WTC11 (cell line): ENCODE data around the gene CD93. TPM values are rescaled to one million over a fixed set of nuclear protein-coding genes. Genes with fewer than 3 reads are reported as not detected.

Experiments
- ATAC-seq: fragments of 200-7000 bp; cut with Tn5 transposase; 2 replicates; pipeline ENCODE4 v1.10.0; 2021; ENCODE audit warnings: mild to moderate bottlenecking, moderate library complexity
- CTCF ChIA-PET: fragments of 300-600 bp; sonication (Branson Sonifier 250); formaldehyde crosslinking; loops from one replicate; lab custom pipeline; 2021; ENCODE audit warnings: antibody characterized with exemption; lab: Charles Lee
- POLR2A ChIA-PET: fragments of 350-600 bp; sonication (Branson Sonifier 250); formaldehyde crosslinking; loops from one replicate; lab custom pipeline; 2021; ENCODE audit warnings: antibody characterized with exemption; lab: Charles Lee
- DNase-seq: peaks from one replicate; pipeline ENCODE4 v3.0.0; 2021; ENCODE audit warnings: low spot score
- H3K27ac Mint-ChIP-seq: 2 replicates; pipeline ENCODE4 v1.8.0; 2021; ENCODE audit warnings: mixed read lengths
- H3K27me3 Mint-ChIP-seq: 2 replicates; pipeline ENCODE4 v1.8.0; 2021; ENCODE audit warnings: low read depth, mild to moderate bottlenecking, moderate library complexity, mixed read lengths
- H3K36me3 Mint-ChIP-seq: 2 replicates; pipeline ENCODE4 v1.8.0; 2021; ENCODE audit warnings: mixed read lengths
- H3K4me1 Mint-ChIP-seq: 2 replicates; pipeline ENCODE4 v1.8.0; 2022; ENCODE audit warnings: mixed read lengths
- H3K4me3 Mint-ChIP-seq: 2 replicates; pipeline ENCODE4 v1.8.0; 2021; ENCODE audit warnings: mild to moderate bottlenecking, moderate library complexity, mixed read lengths
- H3K9me3 Mint-ChIP-seq: 2 replicates; pipeline ENCODE4 v1.8.0; 2021; ENCODE audit warnings: mixed read lengths
- CREM ChIP-seq: sonication (generic); formaldehyde crosslinking; IDR thresholded peaks from 2 replicates; pipeline ENCODE4 v1.8.1; 2022; ENCODE audit warnings: mild to moderate bottlenecking, missing genetic modification reagents, moderate library complexity
- GRHL2 ChIP-seq: fragments of 250-450 bp; sonication (Bioruptor Pico); IDR thresholded peaks from 2 replicates; pipeline ENCODE4 v1.8.0; 2022; ENCODE audit warnings: mild to moderate bottlenecking, moderate library complexity; ENCODE audit not compliant: insufficient replicate concordance, severe bottlenecking
- GTF2I ChIP-seq: fragments of 250-450 bp; sonication (Bioruptor Pico); conservative IDR thresholded peaks from 2 replicates; pipeline ENCODE4 v1.4.0; 2021; ENCODE audit warnings: mild to moderate bottlenecking
- KAT7 ChIP-seq: sonication (generic); formaldehyde crosslinking; IDR thresholded peaks from 2 replicates; pipeline ENCODE4 v1.8.1; 2023; ENCODE audit warnings: missing genetic modification reagents, mild to moderate bottlenecking, borderline replicate concordance
- NFYB ChIP-seq: sonication (generic); formaldehyde crosslinking; conservative IDR thresholded peaks from 2 replicates; pipeline ENCODE4 v1.8.0; 2022; ENCODE audit warnings: low read depth, missing genetic modification reagents
- OVOL2 ChIP-seq: fragments of 250-450 bp; sonication (Bioruptor Pico); IDR thresholded peaks from 2 replicates; pipeline ENCODE4 v1.9.0; 2021; ENCODE audit warnings: mild to moderate bottlenecking, borderline replicate concordance
- RORB ChIP-seq: fragments of 250-450 bp; sonication (Bioruptor Pico); IDR thresholded peaks from 2 replicates; pipeline ENCODE4 v1.9.0; 2021; ENCODE audit warnings: mild to moderate bottlenecking
- SMAD3 ChIP-seq: sonication (generic); formaldehyde crosslinking; IDR thresholded peaks from 2 replicates; pipeline ENCODE4 v1.8.0; 2022; ENCODE audit warnings: missing genetic modification reagents, mild to moderate bottlenecking, borderline replicate concordance
- ZNF138 ChIP-seq: sonication (generic); formaldehyde crosslinking; conservative IDR thresholded peaks from 2 replicates; pipeline ENCODE4 v1.8.1; 2022; ENCODE audit warnings: mild to moderate bottlenecking, moderate library complexity, missing genetic modification reagents
- ZNF396 ChIP-seq: fragments of 250-450 bp; sonication (Bioruptor Pico); IDR thresholded peaks from 2 replicates; pipeline ENCODE4 v1.8.0; 2021; ENCODE audit warnings: mild to moderate bottlenecking, moderate library complexity, borderline replicate concordance
- ZNF532 ChIP-seq: fragments of 250-450 bp; sonication (Bioruptor Pico); IDR thresholded peaks from 2 replicates; pipeline ENCODE4 v1.9.0; 2021; ENCODE audit warnings: mild to moderate bottlenecking, borderline replicate concordance
- ZNF671 ChIP-seq: fragments of 250-450 bp; sonication (Bioruptor Pico); IDR thresholded peaks from 2 replicates; pipeline ENCODE4 v1.8.0; 2021; ENCODE audit warnings: mild to moderate bottlenecking
- total RNA-seq: library from RNA; stranded (reverse); gene quantifications from 3 replicates; pipeline ENCODE4 v1.2.3, GENCODE V29; 2021
- TF ChIP-seq, protein P1 (sequence below): sonication (generic); formaldehyde crosslinking; IDR thresholded peaks from 2 replicates; pipeline ENCODE4 v1.8.0; 2022; ENCODE audit warnings: mild to moderate bottlenecking, missing genetic modification reagents
- TF ChIP-seq, protein P2 (sequence below): sonication (generic); formaldehyde crosslinking; IDR thresholded peaks from 2 replicates; pipeline ENCODE4 v1.8.1; 2022; ENCODE audit warnings: mild to moderate bottlenecking, moderate library complexity, missing genetic modification reagents
- TF ChIP-seq, protein P3 (sequence below): sonication (generic); formaldehyde crosslinking; IDR thresholded peaks from 2 replicates; pipeline ENCODE4 v1.8.0; 2023; ENCODE audit warnings: missing genetic modification reagents
- TF ChIP-seq, protein P4 (sequence below): sonication (generic); formaldehyde crosslinking; IDR thresholded peaks from 2 replicates; pipeline ENCODE4 v1.8.1; 2023; ENCODE audit warnings: mild to moderate bottlenecking, moderate library complexity, missing genetic modification reagents

CD93 gene
- total RNA-seq, 1 experiment from 2014 or later = 0.09 TPM

DNA sequence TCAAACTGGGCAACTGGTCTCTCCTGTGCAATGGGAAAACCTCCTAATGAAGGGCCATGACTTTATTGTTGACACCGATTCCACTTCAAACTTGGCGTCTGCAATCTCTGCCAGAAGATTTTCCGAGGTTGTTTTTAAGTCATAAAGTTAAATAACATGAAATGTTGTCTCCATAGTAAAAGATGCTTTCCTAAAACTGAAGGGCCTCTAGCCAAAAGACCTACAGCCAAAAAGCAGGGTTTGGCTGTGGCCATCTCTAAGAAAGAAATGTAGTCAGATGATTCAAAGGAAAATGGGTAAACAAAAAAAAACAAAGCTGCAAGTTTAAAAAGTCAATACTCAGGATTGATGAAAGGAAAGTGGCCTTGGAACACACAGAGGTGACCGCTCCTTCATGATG lies 14.1 kb downstream of the CD93 start:
- H3K4me1 Mint-ChIP-seq = peaks cover 15% of the 10 kb centered on the region
- H3K36me3 Mint-ChIP-seq = no peaks in the 10 kb centered on the region
- POLR2A ChIA-PET = no interaction called here
- TF ChIP-seq GTF2I (CRISPR knock-in tag) (no peak), ZNF532 (CRISPR knock-in tag) (no peak), ZNF138 (CRISPR knock-in tag) (no peak)
- no peak overlapping the region for H3K27ac Mint-ChIP-seq
- no peaks in the 10 kb centered on the region for H3K27me3 Mint-ChIP-seq
- no peak for ATAC-seq
- CTCF ChIA-PET = no interaction called here
- H3K9me3 Mint-ChIP-seq = no peaks in the 10 kb centered on the region
- DNase-seq = no peak
- no peak overlapping the region for H3K4me3 Mint-ChIP-seq

GRCh38 chr20:23071398-23071797 lies 14.7 kb downstream of the CD93 start:
- no peak for ATAC-seq
- no peak for DNase-seq
- Mint-ChIP-seq H3K9me3 (no peaks in the 10 kb centered on the region), H3K27ac (no peak overlapping the region), H3K4me3 (no peak overlapping the region), H3K36me3 (no peaks in the 10 kb centered on the region), H3K4me1 (peaks cover 15% of the 10 kb centered on the region), H3K27me3 (no peaks in the 10 kb centered on the region)
- TF ChIP-seq SMAD3 (CRISPR knock-in tag) = no peak
- TF ChIP-seq KAT7 (CRISPR knock-in tag) = no peak
- no peak for TF ChIP-seq ZNF396 (CRISPR knock-in tag)
- TF ChIP-seq, protein P1, sequence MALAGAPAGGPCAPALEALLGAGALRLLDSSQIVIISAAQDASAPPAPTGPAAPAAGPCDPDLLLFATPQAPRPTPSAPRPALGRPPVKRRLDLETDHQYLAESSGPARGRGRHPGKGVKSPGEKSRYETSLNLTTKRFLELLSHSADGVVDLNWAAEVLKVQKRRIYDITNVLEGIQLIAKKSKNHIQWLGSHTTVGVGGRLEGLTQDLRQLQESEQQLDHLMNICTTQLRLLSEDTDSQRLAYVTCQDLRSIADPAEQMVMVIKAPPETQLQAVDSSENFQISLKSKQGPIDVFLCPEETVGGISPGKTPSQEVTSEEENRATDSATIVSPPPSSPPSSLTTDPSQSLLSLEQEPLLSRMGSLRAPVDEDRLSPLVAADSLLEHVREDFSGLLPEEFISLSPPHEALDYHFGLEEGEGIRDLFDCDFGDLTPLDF = no peak
- TF ChIP-seq, protein P2, sequence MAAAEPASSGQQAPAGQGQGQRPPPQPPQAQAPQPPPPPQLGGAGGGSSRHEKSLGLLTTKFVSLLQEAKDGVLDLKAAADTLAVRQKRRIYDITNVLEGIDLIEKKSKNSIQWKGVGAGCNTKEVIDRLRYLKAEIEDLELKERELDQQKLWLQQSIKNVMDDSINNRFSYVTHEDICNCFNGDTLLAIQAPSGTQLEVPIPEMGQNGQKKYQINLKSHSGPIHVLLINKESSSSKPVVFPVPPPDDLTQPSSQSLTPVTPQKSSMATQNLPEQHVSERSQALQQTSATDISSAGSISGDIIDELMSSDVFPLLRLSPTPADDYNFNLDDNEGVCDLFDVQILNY (CRISPR knock-in tag) = no peak
- no peak for TF ChIP-seq OVOL2 (CRISPR knock-in tag)
- no peak for TF ChIP-seq ZNF671 (CRISPR knock-in tag)
- no peak for TF ChIP-seq NFYB
- TF ChIP-seq, protein P3, sequence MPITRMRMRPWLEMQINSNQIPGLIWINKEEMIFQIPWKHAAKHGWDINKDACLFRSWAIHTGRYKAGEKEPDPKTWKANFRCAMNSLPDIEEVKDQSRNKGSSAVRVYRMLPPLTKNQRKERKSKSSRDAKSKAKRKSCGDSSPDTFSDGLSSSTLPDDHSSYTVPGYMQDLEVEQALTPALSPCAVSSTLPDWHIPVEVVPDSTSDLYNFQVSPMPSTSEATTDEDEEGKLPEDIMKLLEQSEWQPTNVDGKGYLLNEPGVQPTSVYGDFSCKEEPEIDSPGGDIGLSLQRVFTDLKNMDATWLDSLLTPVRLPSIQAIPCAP = no peak
- no peak for TF ChIP-seq GRHL2
- TF ChIP-seq RORB = no peak
- TF ChIP-seq, protein P4, sequence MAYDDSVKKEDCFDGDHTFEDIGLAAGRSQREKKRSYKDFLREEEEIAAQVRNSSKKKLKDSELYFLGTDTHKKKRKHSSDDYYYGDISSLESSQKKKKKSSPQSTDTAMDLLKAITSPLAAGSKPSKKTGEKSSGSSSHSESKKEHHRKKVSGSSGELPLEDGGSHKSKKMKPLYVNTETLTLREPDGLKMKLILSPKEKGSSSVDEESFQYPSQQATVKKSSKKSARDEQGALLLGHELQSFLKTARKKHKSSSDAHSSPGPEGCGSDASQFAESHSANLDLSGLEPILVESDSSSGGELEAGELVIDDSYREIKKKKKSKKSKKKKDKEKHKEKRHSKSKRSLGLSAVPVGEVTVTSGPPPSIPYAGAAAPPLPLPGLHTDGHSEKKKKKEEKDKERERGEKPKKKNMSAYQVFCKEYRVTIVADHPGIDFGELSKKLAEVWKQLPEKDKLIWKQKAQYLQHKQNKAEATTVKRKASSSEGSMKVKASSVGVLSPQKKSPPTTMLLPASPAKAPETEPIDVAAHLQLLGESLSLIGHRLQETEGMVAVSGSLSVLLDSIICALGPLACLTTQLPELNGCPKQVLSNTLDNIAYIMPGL = no peak
- TF ChIP-seq ZNF532 (CRISPR knock-in tag) = no peak
- TF ChIP-seq CREM (CRISPR knock-in tag) = no peak
- ChIA-PET POLR2A (no interaction called here), CTCF (no interaction called here)
